SK-N-SH treated with all-trans-retinoic acid at 6 μM for 48 hours (cell line): Measurements from ENCODE around the gene CLEC7A.

Experiments used
- CREB5 ChIP-seq: fragments of 250-450 bp; sonication (Bioruptor Pico); IDR thresholded peaks from 2 replicates; pipeline ENCODE4 v1.5.1; 2020; ENCODE audit warnings: low read depth, mild to moderate bottlenecking, moderate library complexity
- POU6F1 ChIP-seq: fragments of 250-450 bp; sonication (Bioruptor Pico); IDR thresholded peaks from 2 replicates; pipeline ENCODE4 v1.8.0; 2021; ENCODE audit warnings: low read depth, mild to moderate bottlenecking, moderate library complexity, borderline replicate concordance
- ZFP30 ChIP-seq: fragments of 450-650 bp; formaldehyde crosslinking; IDR thresholded peaks from 2 replicates; pipeline ENCODE4 v1.5.0; 2022; ENCODE audit warnings: mild to moderate bottlenecking, moderate library complexity

DNA sequence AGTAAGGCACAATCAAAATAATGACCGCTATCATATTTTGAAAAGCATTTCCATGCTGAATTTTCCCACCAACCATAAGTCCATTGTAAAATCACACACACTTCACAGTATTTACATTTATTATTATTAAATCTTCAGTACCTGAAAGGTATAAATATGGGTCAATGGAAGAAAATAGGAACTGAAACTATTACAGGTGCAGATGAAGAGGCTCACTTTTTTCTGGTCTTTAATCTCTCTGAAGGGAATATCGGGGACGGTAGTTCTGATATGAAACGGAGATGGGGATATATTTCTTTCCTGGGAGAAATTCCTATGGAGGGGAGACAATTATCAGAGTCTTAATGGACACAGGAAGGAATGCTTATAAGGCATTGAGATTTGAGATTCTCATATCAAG is 59.6 kb downstream of the CLEC7A start:
- TF ChIP-seq ZFP30 (CRISPR knock-in tag), result no peak
- no peak for TF ChIP-seq CREB5 (CRISPR knock-in tag)
- TF ChIP-seq POU6F1 (CRISPR knock-in tag), result no peak
